Forelimb muscle (tissue), 1 donor: ENCODE measurements around the gene CCR5. TPM values are rescaled to one million over a fixed set of nuclear protein-coding genes. Genes with fewer than 3 reads are reported as not detected.

Experiments used
- DNase-seq: peaks from one replicate; pipeline ENCODE4 v3.0.0-alpha.2; 2013; ENCODE audit warnings: low read depth
- polyA plus RNA-seq: library from polyadenylated mRNA; unstranded; fragments of 120-200 nt; gene quantifications from one replicate; pipeline ENCODE4 v1.2.1, GENCODE V29; 2013; ENCODE audit not compliant: insufficient read length

CCR5 gene
- polyA plus RNA-seq, 1 donor: 0.40 TPM

- DNase-seq: no peak
Observed at GRCh38 chr3:46358466-46358865, 12.3 kb upstream of the CCR5 start.

- DNase-seq: no peak
Observed at GRCh38 chr3:46359733-46360493, 10.8 kb upstream of the CCR5 start.

- no peak for DNase-seq
Observed at GRCh38 chr3:46360907-46361306, 9.8 kb upstream of the CCR5 start.

GRCh38 chr3:46361408-46362283 lies 9.1 kb upstream of the CCR5 start:
- DNase-seq: no peak

- DNase-seq: no peak
Observed at GRCh38 chr3:46365041-46365440, 5.7 kb upstream of the CCR5 start.

GRCh38 chr3:46365737-46366524 lies 4.8 kb upstream of the CCR5 start:
- no peak for DNase-seq

GRCh38 chr3:46367811-46368210 lies 2.9 kb upstream of the CCR5 start:
- no peak for DNase-seq

GRCh38 chr3:46368569-46368968 lies 2.2 kb upstream of the CCR5 start:
- DNase-seq: no peak

GRCh38 chr3:46369151-46369550 lies 1.6 kb upstream of the CCR5 start:
- DNase-seq: no peak

GRCh38 chr3:46369675-46370132 lies 1.0 kb upstream of the CCR5 start:
- DNase-seq: no peak

GRCh38 chr3:46371519-46372340 lies 984 bp downstream of the CCR5 start:
- DNase-seq: no peak

GRCh38 chr3:46372492-46373359 lies 2.0 kb downstream of the CCR5 start:
- DNase-seq: no peak

- no peak for DNase-seq
Observed at GRCh38 chr3:46374755-46375154, 4.0 kb downstream of the CCR5 start.

- no peak for DNase-seq
Observed at GRCh38 chr3:46375218-46375617, 4.5 kb downstream of the CCR5 start.

- no peak for DNase-seq
Observed at GRCh38 chr3:46375814-46376213, 5.1 kb downstream of the CCR5 start.

- DNase-seq: no peak
Observed at GRCh38 chr3:46378426-46378942, 7.7 kb downstream of the CCR5 start.

- no peak for DNase-seq
Observed at GRCh38 chr3:46380471-46381221, 9.9 kb downstream of the CCR5 start.

GRCh38 chr3:46381625-46382024 lies 10.9 kb downstream of the CCR5 start:
- no peak for DNase-seq
